ENCODE data around the gene TSPOAP1.

DNA sequence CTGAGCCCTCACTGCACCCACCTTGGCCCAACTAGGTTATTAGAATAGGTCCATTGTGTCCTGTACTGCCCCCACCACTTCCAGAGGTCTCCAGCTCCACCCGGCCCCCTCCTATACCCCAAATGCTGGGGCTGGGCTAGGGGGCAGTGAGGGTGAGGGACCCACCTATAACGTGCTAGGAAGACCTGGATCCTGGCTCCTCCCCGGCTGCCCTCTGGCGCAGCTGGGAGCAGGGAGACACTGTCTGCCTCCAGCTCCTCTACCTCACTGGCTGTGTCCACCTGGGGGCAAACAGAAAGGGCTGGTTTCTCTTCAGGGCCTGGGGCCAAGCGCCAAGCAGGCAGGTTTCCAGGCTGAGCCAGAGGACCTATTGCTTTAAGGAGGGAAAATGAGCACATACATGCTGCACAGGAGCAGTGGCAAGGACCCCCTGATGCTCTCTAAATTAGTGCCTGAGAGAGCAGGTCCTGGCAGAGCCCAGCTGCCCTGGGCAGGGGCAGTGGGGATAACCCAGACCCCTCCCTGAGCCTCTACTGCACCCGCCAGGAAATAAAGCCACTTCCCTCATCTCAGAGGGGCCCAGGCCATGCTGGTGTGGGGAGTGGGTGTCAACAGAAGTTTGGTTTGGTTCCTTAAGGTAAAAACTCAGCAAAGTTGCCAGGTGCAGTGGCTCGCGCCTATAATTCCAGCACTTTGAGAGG lies 12.2 kb downstream of the TSPOAP1 start:
- no peak for TF ChIP-seq ZNF207 (IDR thresholded peaks at IDR 0.05; ENCODE audit: borderline replicate concordance)
- no peak for TF ChIP-seq TBP (CRISPR knock-in tag; IDR thresholded peaks at IDR 0.05)
- TF ChIP-seq POLR2AphosphoS5 (IDR thresholded peaks at IDR 0.05; ENCODE audit: low read depth, low read length) = no peak
- TF ChIP-seq ZFX (CRISPR knock-in tag; IDR thresholded peaks at IDR 0.05; ENCODE audit: low read depth) = no peak
- TF ChIP-seq SIN3A (IDR thresholded peaks at IDR 0.05; ENCODE audit: borderline replicate concordance, low read depth, low read length) = no peak
- no peak for TF ChIP-seq ATF7-NPFF (CRISPR knock-in tag; IDR thresholded peaks at IDR 0.05; ENCODE audit: low read depth)
- TF ChIP-seq, protein P1, sequence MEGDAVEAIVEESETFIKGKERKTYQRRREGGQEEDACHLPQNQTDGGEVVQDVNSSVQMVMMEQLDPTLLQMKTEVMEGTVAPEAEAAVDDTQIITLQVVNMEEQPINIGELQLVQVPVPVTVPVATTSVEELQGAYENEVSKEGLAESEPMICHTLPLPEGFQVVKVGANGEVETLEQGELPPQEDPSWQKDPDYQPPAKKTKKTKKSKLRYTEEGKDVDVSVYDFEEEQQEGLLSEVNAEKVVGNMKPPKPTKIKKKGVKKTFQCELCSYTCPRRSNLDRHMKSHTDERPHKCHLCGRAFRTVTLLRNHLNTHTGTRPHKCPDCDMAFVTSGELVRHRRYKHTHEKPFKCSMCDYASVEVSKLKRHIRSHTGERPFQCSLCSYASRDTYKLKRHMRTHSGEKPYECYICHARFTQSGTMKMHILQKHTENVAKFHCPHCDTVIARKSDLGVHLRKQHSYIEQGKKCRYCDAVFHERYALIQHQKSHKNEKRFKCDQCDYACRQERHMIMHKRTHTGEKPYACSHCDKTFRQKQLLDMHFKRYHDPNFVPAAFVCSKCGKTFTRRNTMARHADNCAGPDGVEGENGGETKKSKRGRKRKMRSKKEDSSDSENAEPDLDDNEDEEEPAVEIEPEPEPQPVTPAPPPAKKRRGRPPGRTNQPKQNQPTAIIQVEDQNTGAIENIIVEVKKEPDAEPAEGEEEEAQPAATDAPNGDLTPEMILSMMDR (CRISPR knock-in tag; IDR thresholded peaks at IDR 0.05) = no peak
- TF ChIP-seq MXD1 (CRISPR knock-in tag; IDR thresholded peaks at IDR 0.05) = no peak
- no peak for TF ChIP-seq POLR2A (IDR thresholded peaks at IDR 0.05; ENCODE audit: insufficient read depth in 1 of 2, low read depth in 2 of 2, low read length in 2 of 2)
- TF ChIP-seq MYC (CRISPR knock-in tag; IDR thresholded peaks at IDR 0.05; ENCODE audit: borderline replicate concordance) = no peak
- no peak for TF ChIP-seq ZNF337 (CRISPR knock-in tag; IDR thresholded peaks at IDR 0.05; ENCODE audit: borderline replicate concordance, low read depth)
- no peak for TF ChIP-seq TBL1XR1 (IDR thresholded peaks at IDR 0.05; ENCODE audit: borderline replicate concordance, low read length, partially characterized antibody)
- no peak for TF ChIP-seq GTF2F1 (IDR thresholded peaks at IDR 0.05; ENCODE audit: low read length)
- TF ChIP-seq RAD21 (CRISPR knock-in tag; IDR thresholded peaks at IDR 0.05) = no peak

Measured in HepG2 (cell line).